Upper lobe of right lung (tissue), 1 donor: ENCODE measurements around the gene GPBP1L1. TPM values are rescaled to one million over a fixed set of nuclear protein-coding genes. Genes with fewer than 3 reads are reported as not detected.
"Not testable (repeated sequence)": the region's sequence is repeated elsewhere in the genome, so short reads cannot be mapped to it uniquely, and the experiment has no call there.

Source experiments
- ATAC-seq: fragments of 200-7000 bp; cut with Tn5 transposase; one replicate; pipeline ENCODE4 v1.9.1; 2020; ENCODE audit warnings: mild to moderate bottlenecking, moderate library complexity
- DNase-seq: peaks from one replicate; pipeline ENCODE4 v3.0.0-alpha.2; 2020
- H3K27ac ChIP-seq: fragments of 200-600 bp; one replicate; pipeline ENCODE4 v1.8.0; 2022
- H3K27me3 ChIP-seq: fragments of 200-600 bp; one replicate; pipeline ENCODE4 v1.8.0; 2022; ENCODE audit warnings: mild to moderate bottlenecking
- H3K36me3 ChIP-seq: fragments of 200-600 bp; one replicate; pipeline ENCODE4 v1.8.0; 2022
- H3K4me1 ChIP-seq: fragments of 200-600 bp; one replicate; pipeline ENCODE4 v1.8.0; 2022
- H3K4me3 ChIP-seq: fragments of 200-600 bp; one replicate; pipeline ENCODE4 v1.8.0; 2022; ENCODE audit warnings: mild to moderate bottlenecking
- H3K9me3 ChIP-seq: fragments of 200-600 bp; one replicate; pipeline ENCODE4 v1.8.0; 2022
- CTCF ChIP-seq: fragments of 200-600 bp; IDR thresholded peaks from one replicate; pipeline ENCODE4 v1.8.0; 2022; ENCODE audit warnings: antibody characterized with exemption
- intact Hi-C: fragments of 100-400 bp; cut with DNase I; formaldehyde crosslinking; loops from one replicate; pipeline ENCODE4 v1.11.0; 2022
- total RNA-seq: library from RNA; stranded (reverse); fragmentation: NEBNext Ultra II Directional; extraction: Animal tissue kit (Norgen Biotek cat#: 25700); gene quantifications from one replicate; pipeline ENCODE4 v1.2.1, GENCODE V29; 2021
- donor health status: DM: no; HTN: yes; CAD: no; lungs with severe emphysema.

Gene GPBP1L1
- total RNA-seq, 1 donor from 2014 or later = 137 TPM

- Histone ChIP-seq H3K9me3 (no peaks in the 10 kb centered on the region), H3K36me3 (no peaks in the 10 kb centered on the region), H3K4me3 (no peak overlapping the region), H3K27me3 (no peaks in the 10 kb centered on the region), H3K4me1 (peaks cover 78% of the 10 kb centered on the region), H3K27ac (no peak overlapping the region)
- no peak for TF ChIP-seq CTCF
- ATAC-seq (no peak), DNase-seq (no peak)
- intact Hi-C loops = no loop called here
Measured at GRCh38 chr1:45677751-45678245, 8.5 kb downstream of the GPBP1L1 start.

GRCh38 chr1:45676553-45676952, 9.8 kb downstream of the GPBP1L1 start:
- H3K36me3 ChIP-seq, DNase-seq, H3K4me3 ChIP-seq, H3K9me3 ChIP-seq, H3K27me3 ChIP-seq, H3K27ac ChIP-seq, ATAC-seq, intact Hi-C loops: not testable (repeated sequence)
- H3K4me1 ChIP-seq = peaks cover 66% of the 10 kb centered on the region

- no peaks in the 10 kb centered on the region for H3K9me3 ChIP-seq
- no peak overlapping the region for H3K27ac ChIP-seq
- ATAC-seq = no peak
- no peak overlapping the region for H3K4me3 ChIP-seq
- H3K36me3 ChIP-seq = peaks cover 4% of the 10 kb centered on the region
- no peak for TF ChIP-seq CTCF
- intact Hi-C loops = no loop called here
- H3K27me3 ChIP-seq = no peaks in the 10 kb centered on the region
- DNase-seq = no peak
- peaks cover 46% of the 10 kb centered on the region for H3K4me1 ChIP-seq
Measured at GRCh38 chr1:45674478-45674877, 11.9 kb downstream of the GPBP1L1 start.

- Histone ChIP-seq H3K9me3 (no peaks in the 10 kb centered on the region), H3K4me1 (peaks cover 44% of the 10 kb centered on the region), H3K27ac (no peak overlapping the region), H3K4me3 (no peak overlapping the region), H3K36me3 (peaks cover 4% of the 10 kb centered on the region), H3K27me3 (no peaks in the 10 kb centered on the region)
- no peak for TF ChIP-seq CTCF
- no peak for DNase-seq
- intact Hi-C loops = no loop called here
- ATAC-seq = no peak
Measured at GRCh38 chr1:45673956-45674355, 12.4 kb downstream of the GPBP1L1 start.

GRCh38 chr1:45669859-45670655, 16.3 kb downstream of the GPBP1L1 start:
- intact Hi-C loops = no loop called here
- no peak for ATAC-seq
- no peak overlapping the region for H3K27ac ChIP-seq
- H3K9me3 ChIP-seq = no peaks in the 10 kb centered on the region
- H3K36me3 ChIP-seq = peaks cover 4% of the 10 kb centered on the region
- no peak overlapping the region for H3K4me3 ChIP-seq
- peaks cover 34% of the 10 kb centered on the region for H3K4me1 ChIP-seq
- DNase-seq = no peak
- no peak for TF ChIP-seq CTCF
- H3K27me3 ChIP-seq = no peaks in the 10 kb centered on the region

- no peak overlapping the region for H3K4me3 ChIP-seq
- no peak overlapping the region for H3K27ac ChIP-seq
- peaks cover 4% of the 10 kb centered on the region for H3K36me3 ChIP-seq
- H3K4me1 ChIP-seq = peaks cover 27% of the 10 kb centered on the region
- DNase-seq (no peak), ATAC-seq (no peak)
- H3K27me3 ChIP-seq = no peaks in the 10 kb centered on the region
- intact Hi-C loops = no loop called here
- no peak for TF ChIP-seq CTCF
- no peaks in the 10 kb centered on the region for H3K9me3 ChIP-seq
Measured at GRCh38 chr1:45669379-45669778, 17.0 kb downstream of the GPBP1L1 start.
